Measurements from ENCODE around the gene SLC24A3. TPM values are rescaled to one million over a fixed set of nuclear protein-coding genes. Genes with fewer than 3 reads are reported as not detected.

The SLC24A3 gene
- total RNA-seq, 1 experiment from 2014 or later: 0.14 TPM

GRCh38 chr20:19557291-19557690 lies 344.8 kb downstream of the SLC24A3 start:
- Mint-ChIP-seq H3K9me3 (ENCODE audit: unreplicated experiment) (no peaks in the 10 kb centered on the region), H3K27ac (ENCODE audit: unreplicated experiment) (no peak overlapping the region), H3K36me3 (ENCODE audit: insufficient read depth, unreplicated experiment) (no peaks in the 10 kb centered on the region), H3K4me1 (ENCODE audit: low read depth, unreplicated experiment) (no peaks in the 10 kb centered on the region), H3K4me3 (ENCODE audit: unreplicated experiment) (no peak overlapping the region), H3K27me3 (ENCODE audit: insufficient read depth, unreplicated experiment) (peaks cover 4% of the 10 kb centered on the region)
- Histone ChIP-seq H3K27me3 (replicated peaks; ENCODE audit: control insufficient read depth, insufficient read depth, low read length) (no peaks in the 10 kb centered on the region), H3K4me3 (ENCODE audit: low read depth, low read length) (no peak overlapping the region), H3K36me3 (ENCODE audit: control insufficient read depth, insufficient read depth, low read length) (no peaks in the 10 kb centered on the region), H3K4me1 (no peaks in the 10 kb centered on the region), H3K9me3 (no peaks in the 10 kb centered on the region)
- TF ChIP-seq, protein P1, sequence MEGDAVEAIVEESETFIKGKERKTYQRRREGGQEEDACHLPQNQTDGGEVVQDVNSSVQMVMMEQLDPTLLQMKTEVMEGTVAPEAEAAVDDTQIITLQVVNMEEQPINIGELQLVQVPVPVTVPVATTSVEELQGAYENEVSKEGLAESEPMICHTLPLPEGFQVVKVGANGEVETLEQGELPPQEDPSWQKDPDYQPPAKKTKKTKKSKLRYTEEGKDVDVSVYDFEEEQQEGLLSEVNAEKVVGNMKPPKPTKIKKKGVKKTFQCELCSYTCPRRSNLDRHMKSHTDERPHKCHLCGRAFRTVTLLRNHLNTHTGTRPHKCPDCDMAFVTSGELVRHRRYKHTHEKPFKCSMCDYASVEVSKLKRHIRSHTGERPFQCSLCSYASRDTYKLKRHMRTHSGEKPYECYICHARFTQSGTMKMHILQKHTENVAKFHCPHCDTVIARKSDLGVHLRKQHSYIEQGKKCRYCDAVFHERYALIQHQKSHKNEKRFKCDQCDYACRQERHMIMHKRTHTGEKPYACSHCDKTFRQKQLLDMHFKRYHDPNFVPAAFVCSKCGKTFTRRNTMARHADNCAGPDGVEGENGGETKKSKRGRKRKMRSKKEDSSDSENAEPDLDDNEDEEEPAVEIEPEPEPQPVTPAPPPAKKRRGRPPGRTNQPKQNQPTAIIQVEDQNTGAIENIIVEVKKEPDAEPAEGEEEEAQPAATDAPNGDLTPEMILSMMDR (IDR thresholded peaks at IDR 0.05; ENCODE audit: insufficient read depth in 1 of 2, low read depth in 1 of 2, low read length in 1 of 2, severe bottlenecking in 1 of 2, unreplicated experiment in 1 of 2): no peak
- POLR2A ChIA-PET: no interaction called here
- CTCF ChIA-PET: no interaction called here
- DNase-seq: no peak
- intact Hi-C loops (cut with micrococcal nuclease; ENCODE audit: unreplicated experiment): no loop called here
- no TSS peak for BruUV-seq (replicated peaks)

GRCh38 chr20:19560881-19561480 lies 348.5 kb downstream of the SLC24A3 start:
- no peaks in the 10 kb centered on the region for H3K27me3 ChIP-seq (replicated peaks; ENCODE audit: control insufficient read depth, insufficient read depth, low read length)
- CTCF ChIA-PET: no interaction called here
- no peaks in the 10 kb centered on the region for H3K4me1 Mint-ChIP-seq (ENCODE audit: low read depth, unreplicated experiment)
- H3K27ac Mint-ChIP-seq (ENCODE audit: unreplicated experiment): no peak overlapping the region
- POLR2A ChIA-PET: no interaction called here
- no peaks in the 10 kb centered on the region for H3K36me3 ChIP-seq (ENCODE audit: control insufficient read depth, insufficient read depth, low read length)
- H3K9me3 Mint-ChIP-seq (ENCODE audit: unreplicated experiment): no peaks in the 10 kb centered on the region
- DNase-seq: no peak
- no peaks in the 10 kb centered on the region for H3K9me3 ChIP-seq
- intact Hi-C loops (cut with micrococcal nuclease; ENCODE audit: unreplicated experiment): no loop called here
- H3K27me3 Mint-ChIP-seq (ENCODE audit: insufficient read depth, unreplicated experiment): peaks cover 8% of the 10 kb centered on the region
- no peak overlapping the region for H3K4me3 ChIP-seq (ENCODE audit: low read depth, low read length)
- TF ChIP-seq, protein P1 (IDR thresholded peaks at IDR 0.05; ENCODE audit: insufficient read depth in 1 of 2, low read depth in 1 of 2, low read length in 1 of 2, severe bottlenecking in 1 of 2, unreplicated experiment in 1 of 2): no peak
- no peak overlapping the region for H3K4me3 Mint-ChIP-seq (ENCODE audit: unreplicated experiment)
- no peaks in the 10 kb centered on the region for H3K36me3 Mint-ChIP-seq (ENCODE audit: insufficient read depth, unreplicated experiment)
- no TSS peak for BruUV-seq (replicated peaks)
- H3K4me1 ChIP-seq: no peaks in the 10 kb centered on the region

GRCh38 chr20:19562426-19562825 lies 350.0 kb downstream of the SLC24A3 start:
- Mint-ChIP-seq H3K9me3 (ENCODE audit: unreplicated experiment) (no peaks in the 10 kb centered on the region), H3K27me3 (ENCODE audit: insufficient read depth, unreplicated experiment) (peaks cover 13% of the 10 kb centered on the region), H3K36me3 (ENCODE audit: insufficient read depth, unreplicated experiment) (no peaks in the 10 kb centered on the region), H3K4me3 (ENCODE audit: unreplicated experiment) (no peak overlapping the region), H3K4me1 (ENCODE audit: low read depth, unreplicated experiment) (no peaks in the 10 kb centered on the region), H3K27ac (ENCODE audit: unreplicated experiment) (no peak overlapping the region)
- Histone ChIP-seq H3K4me1 (no peaks in the 10 kb centered on the region), H3K9me3 (no peaks in the 10 kb centered on the region), H3K4me3 (ENCODE audit: low read depth, low read length) (no peak overlapping the region), H3K36me3 (ENCODE audit: control insufficient read depth, insufficient read depth, low read length) (no peaks in the 10 kb centered on the region), H3K27me3 (replicated peaks; ENCODE audit: control insufficient read depth, insufficient read depth, low read length) (no peaks in the 10 kb centered on the region)
- no TSS peak for BruUV-seq (replicated peaks)
- TF ChIP-seq, protein P1 (IDR thresholded peaks at IDR 0.05; ENCODE audit: insufficient read depth in 1 of 2, low read depth in 1 of 2, low read length in 1 of 2, severe bottlenecking in 1 of 2, unreplicated experiment in 1 of 2): no peak
- intact Hi-C loops (cut with micrococcal nuclease; ENCODE audit: unreplicated experiment): no loop called here
- CTCF ChIA-PET: no interaction called here
- POLR2A ChIA-PET: no interaction called here
- no peak for DNase-seq
